Neuronal stem cell (in vitro differentiated cells): ENCODE results near the gene RNF157.
"Not testable (repeated sequence)": the region's sequence is repeated elsewhere in the genome, so short reads cannot be mapped to it uniquely, and the experiment has no call there.

Experiments
- DNase-seq: peaks from one replicate; pipeline ENCODE4 v3.0.0-alpha.2; 2013; ENCODE audit warnings: low spot score
- H2AFZ ChIP-seq: one replicate; pipeline ENCODE4 v1.6.1; 2013; ENCODE audit warnings: mild to moderate bottlenecking, low read length, inconsistent platforms
- H2AK5ac ChIP-seq: 2 replicates; pipeline ENCODE4 v1.6.1; 2013; ENCODE audit warnings: low read depth, mild to moderate bottlenecking, inconsistent platforms, low read length, moderate library complexity, mixed read lengths
- H2BK120ac ChIP-seq: 2 replicates; pipeline ENCODE4 v1.6.1; 2013; ENCODE audit warnings: low read depth, mild to moderate bottlenecking, inconsistent platforms, low read length, moderate library complexity, mixed read lengths
- H2BK12ac ChIP-seq: one replicate; pipeline ENCODE4 v1.6.1; 2013; ENCODE audit warnings: low read length, inconsistent platforms
- H2BK15ac ChIP-seq: 2 replicates; pipeline ENCODE4 v1.6.1; 2013; ENCODE audit warnings: mild to moderate bottlenecking, low read length, inconsistent platforms, mixed read lengths
- H2BK5ac ChIP-seq: one replicate; pipeline ENCODE4 v1.6.1; 2013; ENCODE audit warnings: inconsistent platforms, mild to moderate bottlenecking, low read length, moderate library complexity
- H3K14ac ChIP-seq: one replicate; pipeline ENCODE4 v1.6.1; 2013; ENCODE audit warnings: low read length, inconsistent platforms
- H3K18ac ChIP-seq: 2 replicates; pipeline ENCODE4 v1.6.1; 2013; ENCODE audit warnings: low read length, inconsistent platforms
- H3K23ac ChIP-seq: 2 replicates; pipeline ENCODE4 v1.6.1; 2013; ENCODE audit warnings: low read depth, mild to moderate bottlenecking, mixed read lengths, low read length, inconsistent platforms; ENCODE audit not compliant: poor library complexity
- H3K27ac ChIP-seq: replicated peaks from 3 replicates; pipeline ENCODE4 v1.5.1; 2013; ENCODE audit warnings: low read length, inconsistent platforms
- H3K27me3 ChIP-seq, 3 experiments: 2 replicates each; pipeline ENCODE4 v1.6.1; 2013; ENCODE audit warnings: low read length in 3 of 3, mild to moderate bottlenecking in 2 of 3, inconsistent platforms in 1 of 3, low read depth in 1 of 3, mixed read lengths in 1 of 3, moderate library complexity in 1 of 3; ENCODE audit not compliant: control insufficient read depth in 3 of 3, insufficient read depth in 3 of 3
- H3K36me3 ChIP-seq, 2 donors: replicated peaks in 1 of 2; 2 replicates each; pipeline ENCODE4 v1.6.1; 2013; ENCODE audit warnings: low read length in 2 of 2; ENCODE audit not compliant: control insufficient read depth in 2 of 2, insufficient read depth in 2 of 2
- H3K4ac ChIP-seq: 2 replicates; pipeline ENCODE4 v1.6.1; 2013; ENCODE audit warnings: inconsistent platforms, mild to moderate bottlenecking, low read length, moderate library complexity
- H3K4me1 ChIP-seq, 2 donors: 1 replicate in 1 of 2; 2 replicates in 1 of 2; pipeline ENCODE4 v1.6.1; 2013; ENCODE audit warnings: low read length in 2 of 2, low read depth in 1 of 2; ENCODE audit not compliant: control insufficient read depth in 2 of 2, insufficient read depth in 1 of 2
- H3K4me2 ChIP-seq: one replicate; pipeline ENCODE4 v1.6.1; 2013; ENCODE audit warnings: mild to moderate bottlenecking, low read length, inconsistent platforms; ENCODE audit not compliant: insufficient read depth, poor library complexity, severe bottlenecking
- H3K4me3 ChIP-seq, 2 donors: 2 replicates each; pipeline ENCODE4 v1.5.1; 2013; ENCODE audit warnings: low read length in 2 of 2, mild to moderate bottlenecking in 2 of 2, inconsistent platforms in 1 of 2, moderate library complexity in 1 of 2
- H3K79me1 ChIP-seq: one replicate; pipeline ENCODE4 v1.6.1; 2013; ENCODE audit warnings: low read depth, mild to moderate bottlenecking, inconsistent platforms, low read length, moderate library complexity
- H3K9ac ChIP-seq: one replicate; pipeline ENCODE4 v1.6.1; 2013; ENCODE audit warnings: mild to moderate bottlenecking, low read depth, low read length, inconsistent platforms; ENCODE audit not compliant: poor library complexity
- H3K9me3 ChIP-seq, 2 donors: replicated peaks in 1 of 2; 2 replicates each; pipeline versions ENCODE3 to v1.6.1; 2013; ENCODE audit warnings: low read length in 2 of 2, mild to moderate bottlenecking in 2 of 2, inconsistent platforms in 1 of 2, low read depth in 1 of 2, mixed read lengths in 1 of 2, moderate library complexity in 1 of 2; ENCODE audit not compliant: control insufficient read depth in 2 of 2, insufficient read depth in 1 of 2
- H4K8ac ChIP-seq: one replicate; pipeline ENCODE4 v1.6.1; 2013; ENCODE audit warnings: low read depth, mild to moderate bottlenecking, inconsistent platforms, low read length, moderate library complexity
- H4K91ac ChIP-seq: one replicate; pipeline ENCODE4 v1.6.1; 2013; ENCODE audit warnings: low read length, low read depth, mild to moderate bottlenecking, inconsistent platforms; ENCODE audit not compliant: poor library complexity
- whole genome bisulfite sequencing, 2 donors: extraction: QIAGEN DNeasy Blood & Tissue Kit; methylation state at CpG; one replicate each; pipeline ENCODE4 v1.1.7; 2013; ENCODE audit warnings: missing lambda C conversion rate in 2 of 2, mixed read lengths in 1 of 2; ENCODE audit not compliant: insufficient read length in 2 of 2, insufficient replicate concordance in 1 of 2; ENCODE audit errors: extremely low coverage in 2 of 2; 5-methylcytosine and 5-hydroxymethylcytosine counted together

RNF157 gene

DNA sequence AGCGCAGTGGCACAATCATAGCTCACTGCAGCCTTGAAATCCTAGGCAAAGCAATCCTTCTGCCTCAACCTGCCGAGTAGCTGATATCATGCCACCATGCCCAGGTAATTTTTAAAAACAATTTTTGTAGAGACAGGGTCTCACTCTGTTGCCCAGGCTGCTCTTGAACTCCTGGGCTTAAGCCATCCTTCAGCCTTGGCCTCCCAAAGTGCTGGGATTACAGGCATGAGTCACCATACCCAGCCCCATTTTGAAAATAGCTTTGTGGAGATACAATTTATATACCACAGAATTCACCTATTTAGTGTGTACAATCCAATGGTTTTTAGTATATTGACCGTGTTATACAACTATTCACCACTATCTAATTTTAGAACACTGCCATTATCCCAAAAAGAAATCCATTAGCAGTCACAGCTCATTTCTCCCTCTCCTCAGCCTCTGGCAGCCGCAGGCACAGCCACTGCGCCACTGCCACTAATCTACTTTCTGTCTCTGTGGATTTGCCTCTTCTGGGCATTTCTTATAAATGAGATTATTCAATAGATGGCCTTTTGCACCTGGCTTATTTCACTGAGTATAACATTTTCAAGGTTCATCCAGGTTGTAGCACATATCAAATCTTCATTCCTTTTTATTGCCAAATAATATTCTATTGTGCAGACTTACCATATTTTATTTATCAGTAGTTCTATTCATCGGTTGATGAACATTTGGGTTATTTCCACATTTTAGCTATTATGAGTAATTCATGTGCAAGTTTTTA lies 6.5 kb downstream of the RNF157 start:
- Histone ChIP-seq H3K36me3 (peaks cover 0 to 2% of the 10 kb centered on the region in 2 donors), H3K9ac (no peak overlapping the region), H3K79me1 (no peaks in the 10 kb centered on the region), H3K4ac (no peak overlapping the region), H2AFZ (no peak overlapping the region), H3K4me2 (no peak overlapping the region), H2BK12ac (no peak overlapping the region), H3K9me3 (peaks cover 0 to 3% of the 10 kb centered on the region in 2 donors), H4K91ac (no peak overlapping the region), H3K14ac (no peak overlapping the region), H3K23ac (no peak overlapping the region), H2AK5ac (no peak overlapping the region), H2BK15ac (no peak overlapping the region), H3K18ac (no peak overlapping the region), H3K27me3 (peaks cover 0 to 1% (median 0%) of the 10 kb centered on the region in 3 experiments), H3K4me3 (no peak overlapping the region), H2BK120ac (no peak overlapping the region), H2BK5ac (no peak overlapping the region), H4K8ac (no peak overlapping the region), H3K27ac (no peak overlapping the region), H3K4me1 (peaks cover 0 to 2% of the 10 kb centered on the region in 2 donors)
- no CpG with 5 or more reads among the region's 6 CpGs for WGBS, 2 donors
- DNase-seq, result no peak

DNA sequence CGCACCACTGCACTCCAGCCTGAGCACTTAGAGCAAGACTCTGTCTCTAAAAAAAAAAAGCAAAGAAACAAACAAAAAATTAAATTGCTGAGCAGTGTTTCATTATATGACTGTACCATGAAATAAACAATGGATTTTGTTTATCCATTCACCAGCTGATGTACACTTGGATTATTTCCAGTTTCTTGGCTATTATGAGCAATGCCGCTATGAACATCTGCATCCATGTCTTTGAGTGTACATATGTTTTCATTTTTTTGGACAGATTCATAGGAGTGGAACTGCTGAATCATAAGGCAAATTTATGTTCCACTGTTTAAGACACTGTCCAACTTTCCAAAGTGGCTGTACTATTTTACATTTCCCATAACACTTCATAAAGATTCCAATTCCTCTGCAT lies 8.0 kb downstream of the RNF157 start:
- H3K36me3 ChIP-seq, result peaks cover 0 to 2% of the 10 kb centered on the region in 2 donors
- no peak overlapping the region for H3K27ac ChIP-seq
- no peak overlapping the region for H3K9ac ChIP-seq
- no peak overlapping the region for H3K4me2 ChIP-seq
- no peak overlapping the region for H2AFZ ChIP-seq
- no peak overlapping the region for H2AK5ac ChIP-seq
- H3K27me3 ChIP-seq, result no peaks in the 10 kb centered on the region
- no peak overlapping the region for H4K91ac ChIP-seq
- no peak for DNase-seq
- H3K9me3 ChIP-seq, result peaks cover 0 to 3% of the 10 kb centered on the region in 2 donors
- no peak overlapping the region for H3K14ac ChIP-seq
- no peak overlapping the region for H2BK12ac ChIP-seq
- H3K4me3 ChIP-seq, result no peak overlapping the region
- H2BK15ac ChIP-seq, result no peak overlapping the region
- H3K4me1 ChIP-seq, result no peaks in the 10 kb centered on the region
- no peak overlapping the region for H3K23ac ChIP-seq
- no peaks in the 10 kb centered on the region for H3K79me1 ChIP-seq
- no peak overlapping the region for H3K18ac ChIP-seq
- H3K4ac ChIP-seq, result no peak overlapping the region
- H4K8ac ChIP-seq, result no peak overlapping the region
- H2BK5ac ChIP-seq, result no peak overlapping the region
- H2BK120ac ChIP-seq, result no peak overlapping the region
- WGBS, 2 donors, result no CpG with 5 or more reads among the region's 2 CpGs

DNA sequence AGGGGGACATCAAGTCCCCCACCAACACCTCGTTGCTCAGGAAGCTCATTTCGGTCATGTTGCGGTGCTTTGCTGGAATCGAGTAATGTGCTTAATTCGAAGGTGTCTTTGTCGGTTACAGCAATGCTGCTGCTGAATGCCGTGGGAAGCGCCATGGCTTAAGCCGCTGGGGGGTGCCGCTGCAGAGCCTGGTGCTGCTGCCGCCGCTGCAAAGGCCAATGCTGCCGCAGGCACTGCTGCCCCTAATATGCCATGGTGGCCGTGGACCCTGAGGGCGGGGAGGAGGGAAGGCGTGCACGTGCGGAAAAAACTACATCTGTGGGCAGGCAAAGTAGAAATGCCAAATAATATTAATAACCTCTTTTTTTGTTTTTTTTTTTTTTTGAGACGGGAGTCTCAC lies 13.5 kb downstream of the RNF157 start:
- not testable (repeated sequence) for H3K36me3 ChIP-seq, H2BK120ac ChIP-seq, H3K79me1 ChIP-seq, H3K4me3 ChIP-seq, H2BK15ac ChIP-seq, H2AFZ ChIP-seq, H3K14ac ChIP-seq, H2AK5ac ChIP-seq, H2BK5ac ChIP-seq, H4K8ac ChIP-seq, H3K9ac ChIP-seq, H3K23ac ChIP-seq, H2BK12ac ChIP-seq, H3K4me2 ChIP-seq, H3K27me3 ChIP-seq, H3K4ac ChIP-seq, H3K9me3 ChIP-seq, H4K91ac ChIP-seq, H3K18ac ChIP-seq, DNase-seq, H3K4me1 ChIP-seq, H3K27ac ChIP-seq
- WGBS, 2 donors, result no CpG with 5 or more reads among the region's 19 CpGs

- DNase-seq, H2BK15ac ChIP-seq, H3K14ac ChIP-seq, H2AK5ac ChIP-seq, H2BK120ac ChIP-seq, H2BK12ac ChIP-seq, H3K18ac ChIP-seq, H2AFZ ChIP-seq, H4K91ac ChIP-seq, H3K23ac ChIP-seq, H3K36me3 ChIP-seq, H3K4me2 ChIP-seq, H3K79me1 ChIP-seq, H3K4me3 ChIP-seq, H4K8ac ChIP-seq, H3K4ac ChIP-seq, H2BK5ac ChIP-seq, H3K9me3 ChIP-seq, H3K27me3 ChIP-seq, H3K4me1 ChIP-seq, H3K9ac ChIP-seq, H3K27ac ChIP-seq: not testable (repeated sequence)
- no CpG with 5 or more reads among the region's 7 CpGs for WGBS, 2 donors
Observed at GRCh38 chr17:76225373-76226086, 14.8 kb downstream of the RNF157 start.
